GM21390 (cell line): ENCODE results near the gene RNF220.
A peak's percentile ranks its signal among the peaks of the same experiment; 100 is the strongest.

Experiments
- ATAC-seq: cut with Tn5 transposase; IDR thresholded peaks from one replicate; pipeline ENCODE4 v1.9.1; 2021; ENCODE audit not compliant: unreplicated experiment

The RNF220 gene

DNA sequence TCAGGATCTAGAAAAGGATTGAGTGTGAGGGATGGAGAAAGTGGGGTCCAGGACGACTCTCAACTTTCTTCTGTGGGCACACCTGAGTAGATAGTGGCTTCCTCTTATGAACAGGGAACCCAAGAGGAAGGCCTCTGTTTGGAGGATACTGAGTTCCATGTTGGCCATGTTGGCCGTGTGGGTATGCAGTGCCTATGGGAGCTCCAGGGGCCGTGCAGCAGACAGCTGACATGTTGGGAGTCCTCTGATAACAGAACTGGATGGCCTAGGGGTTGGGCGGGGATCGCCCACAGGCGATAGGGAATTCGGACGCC, 226.2 kb downstream of the RNF220 start:
- ATAC-seq = peak; percentile 21

GRCh38 chr1:44631647-44632539, 226.8 kb downstream of the RNF220 start:
- ATAC-seq = peak; percentile 66

DNA sequence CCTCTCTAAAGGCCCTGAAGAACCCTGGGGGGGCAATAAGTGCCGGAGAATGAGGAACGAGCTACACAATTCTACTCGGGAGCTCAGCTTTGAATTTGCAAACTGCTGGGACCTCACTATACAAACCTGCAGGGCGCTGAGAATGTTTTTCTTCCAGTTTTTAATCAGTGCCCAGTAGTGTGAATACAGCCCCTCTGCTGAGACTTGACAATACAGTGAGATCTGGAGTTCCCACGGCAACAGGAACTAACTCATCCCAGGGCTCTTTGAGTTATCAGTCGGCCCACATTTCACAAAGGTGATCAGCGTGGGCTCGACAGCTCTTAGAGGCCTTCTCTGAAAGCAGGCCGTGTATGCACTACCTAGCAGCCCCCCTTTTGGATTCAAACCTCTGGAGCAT, 227.5 kb downstream of the RNF220 start:
- no peak for ATAC-seq

- ATAC-seq = no peak
These were observed 229.6 kb downstream of the RNF220 start for GRCh38 chr1:44634606-44635189.

DNA sequence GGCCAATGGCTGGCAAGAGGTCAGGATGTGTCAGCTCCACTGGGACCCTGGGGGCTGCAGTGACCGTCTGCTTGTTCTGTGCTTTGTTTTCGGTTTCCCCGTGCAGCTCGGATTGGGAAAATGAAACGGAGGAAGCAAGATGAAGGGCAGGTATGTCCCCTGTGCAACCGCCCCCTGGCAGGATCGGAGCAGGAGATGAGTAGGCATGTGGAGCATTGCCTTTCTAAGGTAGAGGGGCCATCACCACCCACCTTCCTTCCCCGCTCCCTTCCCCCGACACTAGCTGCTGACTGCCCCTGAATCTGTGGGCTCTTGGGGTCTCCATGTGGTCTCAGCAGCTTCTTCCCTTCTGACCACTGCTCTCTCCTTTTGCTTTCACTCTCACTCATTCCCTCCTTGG, 230.4 kb downstream of the RNF220 start:
- no peak for ATAC-seq

DNA sequence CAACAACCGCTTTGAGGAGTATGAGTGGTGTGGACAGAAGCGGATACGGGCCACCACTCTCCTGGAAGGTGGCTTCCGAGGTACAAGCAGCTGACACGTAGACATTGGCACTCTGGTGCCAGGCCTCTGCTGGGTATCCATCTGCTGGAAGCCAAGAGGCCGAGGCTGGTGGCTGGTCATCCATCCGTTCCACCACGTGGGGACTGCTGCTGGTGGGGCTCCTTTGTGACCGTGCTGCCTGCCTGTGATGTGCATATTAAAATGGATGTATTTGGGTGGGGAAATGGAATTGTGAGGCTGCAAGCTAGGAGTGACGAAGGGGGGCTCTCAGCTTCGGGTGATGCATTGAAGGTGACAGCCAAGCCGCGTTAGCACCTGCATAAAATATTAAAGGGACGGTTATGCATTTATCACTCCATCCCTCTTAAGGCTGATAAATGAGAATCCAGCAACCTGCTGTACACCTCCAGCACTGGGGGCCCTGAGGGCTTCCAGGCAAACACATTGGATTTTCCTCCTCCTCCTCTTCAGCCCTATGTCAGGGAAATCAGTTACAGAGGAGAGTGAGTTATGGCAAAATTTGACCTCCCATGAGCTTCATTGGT, 231.1 kb downstream of the RNF220 start:
- no peak for ATAC-seq

DNA sequence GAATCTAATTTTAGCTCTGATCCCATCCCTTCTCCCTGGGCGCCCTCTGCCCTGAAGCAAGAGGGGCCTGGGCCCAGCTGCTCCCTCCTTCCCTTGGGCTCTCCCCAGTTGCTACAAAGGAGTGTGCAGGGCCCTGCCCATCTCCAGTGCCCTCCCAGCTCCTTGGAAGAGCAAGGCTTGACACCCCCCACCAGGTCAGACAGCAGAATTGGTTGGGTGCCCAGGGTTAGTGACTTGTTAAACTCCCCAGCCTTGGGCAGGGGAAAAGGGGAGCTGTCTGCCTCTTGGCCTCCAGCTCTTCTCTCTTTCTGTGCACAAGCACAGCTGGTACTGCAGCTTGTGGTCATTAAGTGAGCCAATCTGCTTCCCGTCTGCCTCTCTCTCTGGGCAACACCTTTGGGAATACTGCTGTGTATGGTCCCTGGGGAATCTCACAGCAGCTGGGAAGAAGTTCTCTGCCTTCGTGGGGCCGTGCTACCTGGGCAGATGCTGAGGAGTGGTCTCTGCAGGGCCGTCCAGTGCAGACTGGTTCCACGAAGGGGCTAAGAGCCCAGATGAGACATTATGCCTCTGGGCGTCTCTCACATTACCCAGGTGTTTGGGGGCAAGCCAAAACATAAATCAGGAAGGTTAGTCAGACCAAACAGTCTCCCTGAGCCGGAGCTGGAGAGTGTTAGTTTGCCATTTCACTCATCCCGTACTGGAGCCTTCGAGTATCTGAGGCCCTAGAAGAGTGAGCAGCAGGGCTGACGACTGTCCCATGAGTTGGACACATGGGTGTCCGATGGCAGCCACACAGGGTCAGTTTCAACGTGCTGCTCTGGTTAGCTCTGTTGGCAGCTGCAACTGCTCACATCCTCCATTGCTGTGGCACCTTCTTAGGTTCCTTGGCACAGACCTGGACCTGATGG, 231.9 kb downstream of the RNF220 start:
- no peak for ATAC-seq

GRCh38 chr1:44637702-44638411, 232.8 kb downstream of the RNF220 start:
- ATAC-seq = no peak

GRCh38 chr1:44640200-44640853, 235.3 kb downstream of the RNF220 start:
- no peak for ATAC-seq

- no peak for ATAC-seq
These were observed 236.4 kb downstream of the RNF220 start for GRCh38 chr1:44641126-44642102.

DNA sequence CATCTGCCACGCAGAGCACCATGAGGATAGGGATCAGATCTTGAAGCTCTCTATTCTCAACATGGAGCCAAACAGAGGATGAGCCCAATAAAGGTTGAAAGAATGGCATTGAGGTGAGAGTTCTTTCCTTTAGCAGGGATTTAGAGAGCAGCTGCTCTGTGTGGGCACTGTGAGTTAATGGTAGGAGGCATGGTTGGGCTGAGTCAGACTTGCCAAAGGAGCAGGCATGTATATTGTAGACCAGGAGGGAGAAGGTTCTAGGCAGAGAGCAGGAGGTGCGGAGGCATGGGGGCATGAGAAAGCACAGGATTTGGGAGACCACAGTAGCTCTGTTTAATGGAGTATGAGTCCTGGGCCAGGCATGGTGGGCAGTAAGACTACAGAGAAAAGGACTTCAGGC, 237.2 kb downstream of the RNF220 start:
- ATAC-seq = no peak

- ATAC-seq = no peak
These were observed 237.9 kb downstream of the RNF220 start for GRCh38 chr1:44642925-44643324.

GRCh38 chr1:44643721-44644334, 238.8 kb downstream of the RNF220 start:
- ATAC-seq = no peak

DNA sequence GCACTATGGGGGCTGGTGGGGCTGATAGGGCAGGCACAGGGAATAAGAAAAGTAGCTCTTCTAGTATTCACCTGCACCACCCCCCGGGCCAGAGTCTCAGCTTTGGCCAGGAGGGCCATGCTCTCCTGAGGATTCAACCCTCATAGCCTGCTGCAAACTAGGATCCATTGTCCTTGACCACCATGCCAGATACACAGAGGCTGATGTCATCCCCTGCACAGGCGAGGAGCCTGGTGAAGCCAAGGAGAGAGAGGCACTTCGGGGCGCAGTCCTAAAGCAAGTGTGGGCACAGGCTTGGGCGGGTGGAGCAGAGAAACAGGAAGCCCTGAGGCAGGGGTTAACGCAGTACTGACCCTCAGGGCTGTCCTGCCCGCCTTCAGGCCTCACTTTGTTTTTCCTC, 239.8 kb downstream of the RNF220 start:
- ATAC-seq = no peak

DNA sequence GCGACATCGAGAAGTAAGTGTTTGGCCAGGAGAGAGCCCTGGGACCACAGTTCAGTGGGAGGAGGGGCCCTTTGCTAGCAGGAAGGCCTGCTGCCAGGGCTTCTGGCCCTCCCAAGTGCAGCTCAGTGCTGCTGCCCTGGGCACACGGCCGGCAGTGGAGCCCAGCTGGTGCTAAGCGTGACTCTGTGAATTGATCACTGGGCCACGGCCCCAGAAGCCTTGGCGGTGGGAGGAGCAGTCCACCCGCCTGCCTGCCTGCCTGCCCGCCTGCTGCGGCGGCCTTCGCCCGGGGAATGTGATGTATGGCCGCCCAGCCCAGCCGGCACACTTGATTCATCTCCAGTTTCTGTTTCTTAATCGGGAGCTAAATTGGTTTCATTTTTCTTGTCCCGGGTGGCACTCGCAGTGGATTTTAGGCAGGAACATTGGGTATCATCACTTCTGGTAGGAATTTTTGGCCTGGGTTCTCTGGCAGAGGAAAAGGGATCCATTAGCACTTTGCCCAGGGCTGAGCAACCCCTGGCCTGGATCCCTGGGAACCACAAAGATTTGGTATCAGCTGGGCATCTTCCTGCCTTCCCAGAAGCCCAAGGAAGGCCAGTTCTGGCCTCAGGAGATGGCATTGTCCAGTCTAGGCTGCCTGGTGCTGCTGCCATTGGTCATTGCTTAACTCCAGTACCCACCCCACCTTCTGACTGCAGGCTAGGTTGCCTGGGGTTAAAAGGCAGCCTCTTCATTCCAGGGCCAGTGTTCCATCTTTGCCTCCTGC, 240.6 kb downstream of the RNF220 start:
- ATAC-seq = no peak

DNA sequence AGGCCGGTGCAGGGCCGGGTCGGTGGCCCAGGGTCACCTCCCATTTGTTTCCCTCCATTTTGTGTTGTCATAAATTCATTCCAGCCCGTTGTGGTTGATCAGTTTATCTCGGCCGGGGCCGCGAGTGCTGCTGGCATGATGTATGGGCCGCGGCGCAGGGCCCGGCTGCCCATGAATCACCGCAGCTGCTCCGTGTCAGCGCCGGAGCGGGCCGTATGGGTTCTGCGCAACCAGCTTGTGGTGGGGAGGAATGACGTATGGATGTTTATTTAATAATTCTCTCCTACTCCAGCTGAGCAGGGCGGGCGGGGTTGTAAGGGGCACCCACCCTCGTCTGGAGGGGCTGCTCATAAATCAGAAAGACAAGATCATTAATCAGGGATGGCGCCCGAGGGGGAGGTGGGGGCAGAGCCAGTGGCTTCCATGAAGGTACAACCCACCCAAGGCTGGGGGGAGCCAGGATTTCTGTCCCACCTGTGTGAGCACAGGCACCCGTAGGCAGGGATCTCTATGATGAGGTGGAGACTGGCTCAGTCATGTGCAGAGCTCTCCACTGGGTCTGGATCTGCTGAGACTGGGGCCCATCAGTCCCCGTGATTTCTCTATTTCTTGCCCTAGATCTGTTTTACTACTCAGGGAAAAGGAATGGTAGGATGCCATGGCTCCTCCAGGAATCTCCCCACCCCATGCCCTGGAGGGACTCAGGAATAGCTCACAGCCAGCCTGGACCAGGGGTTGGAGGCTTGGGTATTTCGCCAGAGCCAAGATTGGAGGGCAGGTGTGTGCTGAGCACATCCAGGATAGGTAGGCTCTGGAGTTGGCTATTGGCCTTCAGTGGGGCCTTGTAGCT, 241.4 kb downstream of the RNF220 start:
- ATAC-seq = no peak

DNA sequence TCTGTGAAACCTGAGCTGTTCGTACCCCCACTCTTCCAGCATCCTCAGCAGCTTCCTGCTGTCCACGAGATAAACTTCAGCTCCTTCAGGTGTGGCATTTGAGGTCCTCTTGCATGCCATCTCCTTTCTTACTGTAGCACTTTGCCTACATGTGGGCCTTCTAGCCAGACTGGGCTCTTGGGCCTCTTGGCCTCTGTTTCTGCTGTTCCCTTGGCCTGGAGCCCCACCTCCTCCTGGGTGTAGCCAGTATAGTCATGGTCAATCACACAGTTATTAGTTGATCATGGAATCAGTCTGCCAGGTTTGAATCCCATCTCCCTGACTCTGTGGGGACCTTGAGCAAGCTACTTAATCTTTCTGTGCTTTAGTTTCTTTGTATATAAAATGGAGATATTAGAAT, 242.8 kb downstream of the RNF220 start:
- no peak for ATAC-seq
